Kidney epithelial cell (primary cell): ENCODE measurements around the gene RELB. TPM values are rescaled to one million over a fixed set of nuclear protein-coding genes. Genes with fewer than 3 reads are reported as not detected.

Source experiments
- DNase-seq: peaks from one replicate; pipeline ENCODE4 v3.0.0-alpha.2; 2010; ENCODE audit warnings: low read depth
- H3K27me3 ChIP-seq: 2 replicates; pipeline ENCODE4 v1.6.0; 2011; ENCODE audit warnings: low read length; ENCODE audit not compliant: control insufficient read depth, insufficient read depth
- H3K36me3 ChIP-seq: 2 replicates; pipeline ENCODE4 v1.5.1; 2011; ENCODE audit warnings: low read length; ENCODE audit not compliant: control insufficient read depth, insufficient read depth
- H3K4me3 ChIP-seq: 2 replicates; pipeline ENCODE4 v1.5.1; 2011; ENCODE audit warnings: low read depth, mild to moderate bottlenecking, control low read depth, low read length
- CTCF ChIP-seq: IDR thresholded peaks from 2 replicates; pipeline ENCODE4 v1.5.1; 2011; ENCODE audit warnings: mild to moderate bottlenecking, moderate library complexity, low read length, control low read depth, inconsistent platforms; ENCODE audit not compliant: insufficient read depth, poor library complexity, severe bottlenecking
- total RNA-seq: library from RNA; depleted of rRNA; stranded (reverse); fragments of >200 nt; gene quantifications from 2 replicates; pipeline ENCODE4 v1.2.3, GENCODE V29; 2015

Gene RELB
- total RNA-seq, 1 donor from 2014 or later: 60.0 TPM

- peaks cover under 1% of the 10 kb centered on the region for H3K36me3 ChIP-seq
- H3K27me3 ChIP-seq: no peaks in the 10 kb centered on the region
- H3K4me3 ChIP-seq: no peak overlapping the region
- no peak for TF ChIP-seq CTCF
- DNase-seq: no peak
Observed at GRCh38 chr19:44984005-44984404, 17.3 kb upstream of the RELB start.

GRCh38 chr19:44985445-44985844 is 15.8 kb upstream of the RELB start:
- no peak for TF ChIP-seq CTCF
- Histone ChIP-seq H3K27me3 (no peaks in the 10 kb centered on the region), H3K36me3 (peaks cover 1% of the 10 kb centered on the region), H3K4me3 (no peak overlapping the region)
- DNase-seq: no peak

GRCh38 chr19:44986389-44986788 is 14.9 kb upstream of the RELB start:
- no peaks in the 10 kb centered on the region for H3K27me3 ChIP-seq
- no peak for DNase-seq
- TF ChIP-seq CTCF: no peak
- H3K4me3 ChIP-seq: no peak overlapping the region
- peaks cover 1% of the 10 kb centered on the region for H3K36me3 ChIP-seq

- no peak for TF ChIP-seq CTCF
- H3K27me3 ChIP-seq: no peaks in the 10 kb centered on the region
- no peak overlapping the region for H3K4me3 ChIP-seq
- DNase-seq: no peak
- peaks cover 1% of the 10 kb centered on the region for H3K36me3 ChIP-seq
Observed at GRCh38 chr19:44987148-44987675, 14.1 kb upstream of the RELB start.

- no peak for DNase-seq
- Histone ChIP-seq H3K27me3 (no peaks in the 10 kb centered on the region), H3K36me3 (peaks cover 1% of the 10 kb centered on the region), H3K4me3 (no peak overlapping the region)
- TF ChIP-seq CTCF: no peak
Observed at GRCh38 chr19:44988273-44988672, 13.0 kb upstream of the RELB start.

- peaks cover 1% of the 10 kb centered on the region for H3K36me3 ChIP-seq
- no peak for DNase-seq
- no peaks in the 10 kb centered on the region for H3K27me3 ChIP-seq
- TF ChIP-seq CTCF: peak; percentile 71
- no peak overlapping the region for H3K4me3 ChIP-seq
Observed at GRCh38 chr19:44988896-44989556, 12.2 kb upstream of the RELB start.
